OCI-LY7 (cell line): ENCODE results near the gene TBC1D26.
"Not testable (repeated sequence)": the region's sequence is repeated elsewhere in the genome, so short reads cannot be mapped to it uniquely, and the experiment has no call there.

Experiments
- EZH2phosphoT487 ChIP-seq: fragments of 200-600 bp; sonication (generic); IDR thresholded peaks from 2 replicates; pipeline ENCODE4 v1.6.1; 2018; ENCODE audit warnings: low read depth, borderline replicate concordance, mild to moderate bottlenecking, mixed run types, antibody characterized with exemption, low read length, moderate library complexity, mixed read lengths
- TF ChIP-seq, protein P1 (sequence below): fragments of 200-600 bp; sonication (generic); conservative IDR thresholded peaks from 2 replicates; pipeline ENCODE4 v1.5.1; 2014; ENCODE audit warnings: mild to moderate bottlenecking, antibody characterized with exemption, low read length, moderate library complexity, mixed read lengths

DNA sequence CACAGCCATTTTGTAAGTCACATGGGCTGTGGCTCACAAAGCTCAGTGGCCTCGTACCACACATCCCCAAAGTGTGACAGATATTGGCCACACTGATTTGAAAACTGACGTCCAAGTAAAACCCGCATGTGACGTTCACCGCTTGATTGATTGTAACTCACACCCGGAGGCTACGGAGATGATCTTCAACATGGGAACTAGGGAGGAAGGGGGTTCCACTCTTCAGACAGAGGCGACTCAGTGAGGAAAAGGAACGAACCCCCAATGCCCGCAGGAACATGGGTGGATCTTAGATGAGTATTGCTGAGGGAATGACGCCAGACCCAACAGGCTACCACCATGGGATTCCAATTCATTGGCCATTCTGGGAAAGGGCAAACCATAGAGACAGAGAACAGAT, 7.2 kb downstream of the TBC1D26 start:
- TF ChIP-seq, protein P1, sequence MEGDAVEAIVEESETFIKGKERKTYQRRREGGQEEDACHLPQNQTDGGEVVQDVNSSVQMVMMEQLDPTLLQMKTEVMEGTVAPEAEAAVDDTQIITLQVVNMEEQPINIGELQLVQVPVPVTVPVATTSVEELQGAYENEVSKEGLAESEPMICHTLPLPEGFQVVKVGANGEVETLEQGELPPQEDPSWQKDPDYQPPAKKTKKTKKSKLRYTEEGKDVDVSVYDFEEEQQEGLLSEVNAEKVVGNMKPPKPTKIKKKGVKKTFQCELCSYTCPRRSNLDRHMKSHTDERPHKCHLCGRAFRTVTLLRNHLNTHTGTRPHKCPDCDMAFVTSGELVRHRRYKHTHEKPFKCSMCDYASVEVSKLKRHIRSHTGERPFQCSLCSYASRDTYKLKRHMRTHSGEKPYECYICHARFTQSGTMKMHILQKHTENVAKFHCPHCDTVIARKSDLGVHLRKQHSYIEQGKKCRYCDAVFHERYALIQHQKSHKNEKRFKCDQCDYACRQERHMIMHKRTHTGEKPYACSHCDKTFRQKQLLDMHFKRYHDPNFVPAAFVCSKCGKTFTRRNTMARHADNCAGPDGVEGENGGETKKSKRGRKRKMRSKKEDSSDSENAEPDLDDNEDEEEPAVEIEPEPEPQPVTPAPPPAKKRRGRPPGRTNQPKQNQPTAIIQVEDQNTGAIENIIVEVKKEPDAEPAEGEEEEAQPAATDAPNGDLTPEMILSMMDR = not testable (repeated sequence)
- TF ChIP-seq EZH2phosphoT487 = not testable (repeated sequence)
